ENCODE results near the gene KRTAP12-1.

KRTAP12-1 gene

DNA sequence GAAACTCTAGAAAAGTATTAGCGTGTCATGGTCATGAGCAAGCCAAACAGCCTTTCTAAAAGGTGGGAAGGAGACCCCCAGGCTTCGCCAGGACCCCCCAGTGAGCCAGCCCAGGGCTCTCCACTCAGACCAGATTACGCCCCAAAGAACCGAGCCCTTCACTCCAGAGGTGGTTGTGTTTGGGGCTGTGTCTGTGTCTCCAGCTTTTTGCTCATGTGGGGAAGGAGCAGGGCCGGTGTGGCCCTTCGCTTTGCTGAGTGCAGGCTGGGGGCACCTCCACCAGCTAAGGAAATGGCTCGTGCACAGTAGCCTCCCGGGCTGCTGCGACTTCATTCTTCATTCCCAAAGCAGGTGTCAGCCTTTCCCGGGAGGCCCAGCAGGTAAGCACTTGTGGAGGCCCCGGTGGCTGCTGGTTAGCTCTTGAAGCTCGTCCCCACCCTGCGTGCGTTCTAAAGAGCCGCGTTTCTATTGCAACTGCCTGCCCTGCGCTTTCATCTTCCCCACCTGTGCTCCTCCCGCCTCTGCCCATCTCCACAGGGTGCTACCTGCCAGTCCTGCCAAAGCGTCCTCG lies 28.9 kb upstream of the KRTAP12-1 start:
- DNase-seq = no peak

DNA sequence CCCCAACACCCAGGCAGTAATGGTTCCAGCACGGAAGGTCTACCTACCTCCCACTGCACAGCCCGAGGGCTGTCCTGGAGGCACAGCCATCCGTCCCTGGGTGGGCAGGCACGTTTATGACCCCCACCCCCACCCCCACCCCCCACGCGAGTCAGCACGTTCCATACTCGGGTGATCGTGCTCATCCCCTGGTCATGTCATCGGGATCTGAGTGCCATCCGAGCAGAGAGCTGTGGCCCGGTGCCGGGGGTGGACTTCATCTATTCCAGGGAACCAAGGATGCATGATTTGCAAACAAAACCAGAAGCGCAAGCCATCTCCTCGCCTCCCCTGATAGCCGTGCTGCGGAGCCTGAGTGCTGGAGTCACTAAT lies 28.3 kb upstream of the KRTAP12-1 start:
- no peak for DNase-seq

DNA sequence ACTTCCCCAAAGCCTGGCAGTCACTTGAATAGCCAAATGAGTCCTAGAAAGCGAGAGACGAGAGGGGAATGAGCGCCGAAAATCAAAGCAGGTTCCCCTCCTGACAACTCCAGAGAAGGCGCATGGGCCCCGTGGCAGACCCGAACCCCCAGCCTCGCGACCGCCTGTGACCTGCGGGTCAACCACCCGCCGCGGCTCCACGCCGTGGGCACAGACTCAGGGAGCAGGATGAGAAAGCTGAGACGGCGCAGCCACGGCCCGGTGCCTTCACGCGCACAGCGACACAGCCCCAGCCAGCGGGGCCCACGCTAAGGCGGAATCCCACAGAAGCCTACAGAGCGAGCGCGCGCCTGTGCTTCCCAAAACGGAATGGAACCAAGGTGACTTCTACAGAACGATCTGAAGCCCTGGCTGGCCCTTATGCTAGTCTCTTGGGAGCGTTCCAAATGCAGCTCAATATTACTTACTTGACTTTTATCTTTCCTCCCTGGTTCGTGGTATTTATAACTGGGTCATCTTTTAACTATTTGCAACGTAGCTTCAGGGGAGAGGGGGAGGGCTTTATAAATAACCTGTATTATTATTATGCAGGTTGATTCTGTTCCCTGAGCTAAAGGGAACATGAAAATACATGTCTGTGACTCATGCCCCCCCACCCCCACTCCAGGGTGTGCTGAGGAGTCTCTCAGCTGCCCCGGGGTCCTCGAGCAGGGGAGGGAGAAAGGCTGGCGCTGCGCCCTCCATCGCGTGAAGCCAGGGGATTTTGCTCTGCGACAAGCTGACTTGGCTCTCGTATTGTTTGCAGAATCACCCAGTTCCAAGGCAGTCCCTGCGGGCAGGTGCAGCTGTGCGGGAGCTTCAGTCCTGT lies 27.7 kb upstream of the KRTAP12-1 start:
- no peak for DNase-seq

DNA sequence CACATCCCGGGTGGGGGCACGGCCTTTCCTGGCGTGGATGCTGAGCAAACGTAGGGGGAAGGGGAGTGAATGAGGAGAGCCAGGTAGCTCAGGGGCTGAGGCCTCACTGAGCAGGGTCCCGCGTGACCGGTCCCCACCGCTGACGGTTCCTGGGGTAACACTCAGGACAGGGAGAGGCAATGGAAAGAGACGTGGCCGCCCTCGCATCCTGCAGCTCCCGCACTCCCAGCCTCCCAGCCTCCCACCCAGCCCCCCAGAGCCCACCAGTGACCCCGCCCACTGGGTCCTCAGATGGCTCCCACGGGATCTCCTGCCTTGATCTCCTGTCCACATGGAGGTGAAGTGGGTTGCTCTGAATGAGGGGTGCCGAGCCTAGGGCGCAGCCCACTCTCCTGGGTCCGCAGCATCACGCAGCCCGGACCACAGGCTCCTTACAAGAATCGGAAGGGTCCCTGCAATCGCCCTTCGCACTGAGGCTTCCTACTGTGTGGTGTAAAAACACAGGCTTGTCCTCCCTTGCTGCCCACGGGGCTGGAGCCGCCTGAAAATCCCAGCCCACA lies 27.0 kb upstream of the KRTAP12-1 start:
- DNase-seq = no peak

DNA sequence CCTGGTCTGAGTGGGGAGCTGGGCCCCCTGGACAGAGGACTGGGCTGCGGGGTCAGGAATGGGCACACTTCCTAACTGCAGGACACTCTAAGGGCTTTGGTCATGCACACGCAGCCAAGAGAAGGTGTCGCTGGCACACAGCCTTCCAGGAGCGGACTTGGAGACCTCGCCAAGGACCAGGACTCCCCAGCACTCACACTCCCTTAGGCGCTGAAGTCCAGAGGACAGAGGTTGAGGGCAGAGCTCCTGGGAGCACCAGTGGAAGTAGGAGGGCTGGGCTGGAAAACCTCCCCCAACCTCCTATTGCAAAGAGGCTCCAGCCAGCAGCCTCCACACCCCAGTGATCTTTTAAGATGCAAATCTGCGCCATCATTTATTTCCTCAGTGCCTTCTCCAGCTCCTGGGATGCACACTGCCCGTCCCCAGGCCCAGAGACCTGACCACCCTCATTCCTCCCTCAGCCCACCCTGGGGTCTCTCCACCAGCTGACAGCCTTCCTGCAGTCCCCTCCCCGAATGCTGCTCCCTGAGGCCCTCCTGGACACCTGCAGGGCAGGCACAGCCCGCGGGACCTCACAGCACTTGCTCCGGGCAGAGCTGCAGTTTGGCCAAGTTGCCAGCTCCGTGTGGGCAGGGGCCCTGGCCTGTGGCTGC lies 26.4 kb upstream of the KRTAP12-1 start:
- DNase-seq = no peak

DNA sequence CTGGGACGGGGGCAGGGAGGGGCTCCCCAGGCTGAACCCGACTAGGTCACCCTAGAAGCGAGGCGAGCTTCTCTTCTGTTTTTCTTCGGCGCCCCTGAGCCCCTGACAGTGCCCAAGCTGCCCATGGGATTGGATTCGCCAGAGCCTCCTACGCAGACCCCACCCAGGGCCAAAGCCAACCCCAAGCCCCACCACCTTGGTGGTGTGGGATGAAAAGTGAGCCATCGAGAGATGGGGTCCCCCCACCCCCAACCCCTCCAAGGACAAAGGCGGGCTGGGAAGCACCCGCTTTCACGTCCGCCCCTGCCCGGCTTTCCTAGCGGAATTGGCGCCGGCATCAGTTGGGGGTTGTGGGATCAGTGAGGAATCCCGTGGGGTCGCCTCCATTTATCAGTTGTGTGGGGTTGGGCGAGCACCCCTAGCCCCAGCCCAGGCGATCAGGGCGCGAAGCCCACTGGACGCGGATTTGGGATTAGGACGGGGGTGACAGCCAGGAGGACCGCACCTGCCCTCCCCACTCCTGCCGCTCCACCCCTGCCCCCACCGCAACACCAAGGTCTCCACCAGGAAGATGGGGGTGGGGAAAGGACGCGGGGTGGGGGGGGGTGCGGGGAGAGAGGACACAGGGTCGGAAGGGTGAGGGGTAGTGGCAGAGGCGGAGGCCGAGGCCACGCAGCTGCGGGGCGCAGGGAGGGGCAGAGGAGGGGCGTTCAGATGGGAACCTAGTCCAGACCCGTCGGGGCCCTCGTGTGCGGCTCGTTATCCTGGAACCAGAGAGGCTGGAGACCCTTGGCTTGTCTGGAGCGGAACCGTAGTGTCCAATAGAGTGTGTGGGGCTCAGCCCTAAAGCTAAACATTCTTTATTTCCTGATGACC lies 25.0 kb upstream of the KRTAP12-1 start:
- DNase-seq = no peak

DNA sequence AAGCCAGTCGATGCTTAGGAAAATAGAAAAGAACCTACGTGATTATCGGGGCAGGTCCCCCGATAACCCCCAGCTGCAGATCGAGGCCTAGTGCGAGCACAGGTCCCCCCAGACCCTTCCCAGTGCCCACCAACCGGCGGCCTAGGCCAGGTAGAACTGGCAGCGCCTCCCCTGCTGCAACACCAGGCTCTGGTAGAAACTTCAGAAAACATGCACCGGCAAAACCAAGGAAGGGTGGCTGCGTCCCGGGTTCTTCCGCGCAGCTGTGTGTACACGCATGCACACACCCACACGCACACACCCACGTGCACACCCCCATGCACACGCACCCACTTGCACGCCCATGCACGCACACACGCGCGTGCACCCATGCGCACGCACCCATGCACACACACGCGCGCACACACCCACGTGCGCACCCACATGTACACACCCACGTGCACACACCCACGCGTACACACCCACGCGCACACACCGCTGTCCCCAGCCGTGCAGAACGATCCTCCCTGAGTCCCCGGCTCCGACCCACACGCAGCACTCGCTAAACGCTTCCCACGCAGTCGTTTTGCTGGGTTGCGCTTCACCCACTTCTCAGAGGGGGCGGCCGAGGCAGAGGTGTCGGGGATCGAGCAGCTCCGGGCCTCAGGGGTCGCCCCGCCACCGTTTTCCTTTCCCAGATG lies 24.2 kb upstream of the KRTAP12-1 start:
- no peak for DNase-seq

DNA sequence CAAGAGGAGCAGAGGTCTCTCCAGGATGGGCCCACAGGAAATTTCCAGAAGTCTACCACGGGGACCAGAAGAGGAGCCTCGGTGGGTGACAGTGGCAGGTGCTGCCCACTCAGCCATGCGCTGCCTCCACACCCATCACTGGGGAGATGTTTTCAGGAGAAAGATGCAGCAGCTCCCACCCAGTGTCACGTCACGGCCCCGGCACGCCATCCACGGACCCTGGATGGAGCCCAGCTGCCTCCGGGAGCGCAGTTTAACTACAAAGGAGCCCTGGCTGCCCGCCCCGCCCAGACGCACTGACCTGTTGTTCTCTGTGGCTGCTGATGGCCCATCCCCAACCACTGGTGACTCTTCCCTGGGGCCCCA lies 22.7 kb upstream of the KRTAP12-1 start:
- no peak for DNase-seq

DNA sequence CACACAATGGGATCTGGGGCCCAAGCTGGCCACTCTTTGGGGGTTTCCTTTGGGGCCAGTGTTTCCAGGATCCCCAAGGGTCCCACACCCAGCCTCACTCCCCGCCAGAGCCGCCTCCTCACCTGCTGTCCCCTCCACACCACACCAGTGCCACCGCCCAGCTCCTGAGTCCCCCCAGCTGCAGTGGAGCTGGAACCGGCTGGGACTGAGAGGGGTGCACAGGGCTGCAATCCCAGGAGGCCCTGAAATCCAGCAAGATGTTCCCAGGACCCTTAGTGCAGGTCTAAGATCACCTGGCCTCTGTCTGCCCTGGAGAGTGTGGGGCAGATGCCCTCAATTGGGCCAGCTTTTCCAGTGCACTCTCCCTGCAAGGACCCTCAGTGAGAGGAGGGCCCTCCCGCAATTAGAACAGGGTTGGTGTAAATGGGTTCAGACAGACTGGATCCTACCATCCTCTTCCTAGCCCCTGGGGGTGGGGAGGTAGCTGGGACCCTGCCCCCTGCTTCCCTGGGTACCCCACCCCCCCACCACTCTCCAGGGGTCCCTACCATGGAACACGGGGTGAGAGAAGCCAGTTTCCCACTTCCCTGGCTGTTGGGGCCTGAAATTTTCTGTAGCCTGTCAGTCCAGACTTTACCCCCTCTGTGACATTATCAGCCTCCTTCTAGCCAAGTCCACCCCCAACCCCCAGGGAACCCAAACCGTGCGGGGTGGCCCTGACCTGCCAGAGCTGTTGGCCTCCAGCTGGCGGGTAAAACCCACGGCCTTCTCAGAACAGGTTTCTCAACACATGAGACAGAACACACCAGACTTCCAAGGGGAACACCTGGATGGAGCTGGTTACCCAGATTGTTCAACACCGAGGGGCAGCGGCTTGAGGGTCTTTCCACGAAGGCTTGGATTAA lies 22.0 kb upstream of the KRTAP12-1 start:
- DNase-seq = no peak

DNA sequence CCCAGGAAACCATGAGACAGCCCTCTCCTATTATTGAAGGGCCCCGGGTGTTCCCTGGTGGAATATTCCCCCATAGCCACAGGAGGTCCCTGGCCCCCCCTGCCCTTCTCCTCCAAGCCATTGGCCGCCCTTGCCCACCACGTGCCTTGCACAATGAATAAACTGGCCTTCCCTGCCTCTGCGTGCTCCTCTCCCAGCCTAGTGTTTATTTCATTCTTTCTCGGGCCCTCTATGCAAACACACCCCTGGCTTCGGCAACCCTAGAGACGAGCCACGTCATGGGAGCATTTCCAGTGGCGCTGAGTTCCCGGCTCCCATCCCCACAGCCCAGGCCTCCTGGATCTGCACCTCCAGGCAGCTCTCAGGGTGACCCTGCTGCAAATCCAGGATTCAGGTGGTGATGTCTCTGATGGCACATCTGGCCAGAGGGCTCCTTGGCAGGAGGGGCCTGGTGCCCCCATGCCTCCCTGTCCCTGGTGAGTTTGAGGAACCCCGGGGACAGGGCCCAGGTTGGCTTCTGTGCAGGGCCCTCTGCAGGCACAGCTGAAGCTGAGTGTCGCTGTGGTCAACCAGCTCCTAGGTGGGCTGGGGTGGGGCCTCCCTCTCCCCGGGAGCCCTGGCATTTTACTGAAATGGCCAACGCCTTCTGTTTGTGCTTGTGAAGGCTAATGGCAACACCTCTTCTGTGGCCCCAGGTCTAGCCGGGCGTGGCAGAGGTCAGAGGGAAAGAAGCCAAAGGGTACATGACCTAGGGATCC lies 21.2 kb upstream of the KRTAP12-1 start:
- no peak for DNase-seq

DNA sequence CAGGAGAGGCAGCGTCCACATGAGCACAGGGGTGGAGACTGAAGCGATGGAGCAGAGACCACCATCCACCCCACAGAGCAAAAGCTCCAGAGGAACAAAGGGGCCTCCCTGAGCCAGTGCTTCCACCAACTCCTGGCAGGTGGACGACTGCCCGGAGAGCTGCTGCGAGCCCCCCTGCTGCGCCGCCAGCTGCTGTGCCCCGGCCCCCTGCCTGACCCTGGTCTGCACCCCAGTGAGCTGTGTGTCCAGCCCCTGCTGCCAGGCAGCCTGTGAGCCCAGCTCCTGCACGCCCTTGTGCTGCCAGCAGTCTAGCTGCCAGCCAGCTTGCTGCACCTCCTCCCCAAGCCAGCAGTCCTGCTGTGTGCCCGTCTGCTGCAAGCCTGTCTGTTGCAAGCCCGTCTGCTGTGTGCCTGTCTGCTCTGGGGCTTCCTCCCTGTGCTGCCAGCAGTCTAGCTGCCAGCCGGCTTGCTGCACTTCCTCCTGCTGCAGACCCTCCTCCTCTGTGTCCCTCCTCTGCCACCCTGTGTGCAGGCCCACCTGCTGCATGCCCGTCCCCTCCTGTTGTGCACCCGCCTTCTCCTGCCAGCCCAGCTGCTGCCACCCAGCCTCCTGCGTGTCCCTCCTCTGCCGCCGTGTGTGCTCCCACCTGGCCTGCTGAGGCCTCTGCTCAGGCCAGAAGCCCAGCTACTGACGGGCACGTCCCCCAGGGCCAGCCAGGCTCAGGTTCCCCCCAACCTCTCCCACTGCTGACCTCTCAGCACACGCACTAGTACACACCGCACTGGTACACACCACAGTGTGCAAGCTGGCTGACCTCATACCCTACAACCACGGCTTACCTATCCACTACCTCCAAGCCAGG lies 20.4 kb upstream of the KRTAP12-1 start:
- DNase-seq = no peak

DNA sequence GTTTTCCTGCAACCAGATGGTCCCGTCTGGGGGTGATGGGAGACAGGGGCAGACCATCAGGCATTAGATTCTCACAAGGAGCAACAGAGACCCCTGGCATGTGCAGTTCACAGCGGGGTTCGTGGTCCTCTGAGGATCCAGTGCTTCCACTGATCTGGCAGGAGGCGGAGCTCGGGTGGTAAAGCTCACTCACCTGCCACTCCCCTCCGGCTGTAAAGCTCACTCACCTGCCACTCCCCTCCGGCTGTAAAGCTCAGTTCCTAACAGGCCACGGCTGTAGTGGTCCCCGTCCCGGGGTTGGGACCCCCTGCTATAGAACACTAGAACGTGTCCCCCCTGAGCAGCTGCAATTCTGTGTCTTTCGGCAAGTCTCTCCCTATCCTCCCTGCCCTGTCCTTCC lies 19.6 kb upstream of the KRTAP12-1 start:
- DNase-seq = no peak

DNA sequence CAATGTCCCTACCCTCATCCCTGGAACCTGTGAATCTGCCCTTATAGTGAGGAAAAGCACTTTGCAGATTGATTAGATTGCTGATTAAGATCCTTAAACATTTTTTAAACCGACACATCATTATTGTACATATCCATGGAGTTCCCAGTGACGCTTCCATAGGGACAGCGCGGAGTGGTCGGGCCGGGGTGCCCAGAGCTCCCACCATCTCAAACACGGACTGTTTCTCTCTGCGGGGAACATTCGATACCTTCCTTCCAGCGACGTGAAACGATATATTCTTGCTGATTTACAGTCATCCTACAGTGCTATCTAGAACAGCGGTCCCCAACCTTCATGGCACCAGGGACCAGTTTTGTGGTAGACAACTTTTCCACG lies 19.0 kb upstream of the KRTAP12-1 start:
- DNase-seq = no peak

DNA sequence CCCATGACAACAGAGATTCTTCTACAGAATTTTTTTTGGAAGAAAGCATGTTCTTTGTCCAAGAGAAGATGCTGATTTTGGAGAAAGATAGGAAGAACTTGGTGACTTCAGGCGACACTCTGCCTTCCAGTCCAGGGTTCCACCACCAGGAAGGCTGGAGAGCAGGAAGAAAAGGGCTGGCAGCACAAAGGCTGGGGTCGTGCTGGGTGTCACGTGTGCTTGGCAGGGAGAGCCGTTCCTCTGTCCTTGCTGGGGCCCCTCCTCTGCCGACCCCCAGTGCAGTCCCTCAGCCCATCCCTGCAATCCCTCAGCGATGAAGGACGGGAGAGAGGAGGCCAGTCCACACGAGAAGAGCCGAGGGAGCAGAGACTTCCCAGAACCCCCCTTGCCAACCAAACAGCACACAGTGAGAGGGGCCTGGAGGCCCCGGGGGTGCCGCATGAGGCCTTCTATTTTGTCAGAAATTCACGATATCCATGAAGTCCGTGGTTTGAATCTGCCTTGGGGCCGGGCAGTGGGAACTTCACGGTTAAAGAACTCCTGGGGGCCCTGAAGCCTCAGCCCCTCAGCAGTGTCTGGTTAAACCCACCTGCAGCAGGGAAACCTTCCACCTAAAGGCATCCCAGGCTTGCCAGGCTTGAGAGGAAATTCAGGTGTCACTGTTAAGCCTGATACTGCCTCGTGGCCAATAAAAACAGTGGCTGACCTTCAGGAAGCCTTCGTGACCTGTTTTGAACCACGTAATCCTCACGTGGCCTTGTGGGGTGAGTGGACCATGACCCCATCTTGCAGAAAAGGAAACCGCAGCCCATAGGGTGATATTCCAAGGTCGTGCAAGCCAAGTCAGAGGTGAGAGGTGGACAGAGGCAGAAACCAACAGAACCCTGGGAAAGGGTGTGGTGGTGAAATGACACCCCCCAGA lies 18.4 kb upstream of the KRTAP12-1 start:
- DNase-seq = no peak

DNA sequence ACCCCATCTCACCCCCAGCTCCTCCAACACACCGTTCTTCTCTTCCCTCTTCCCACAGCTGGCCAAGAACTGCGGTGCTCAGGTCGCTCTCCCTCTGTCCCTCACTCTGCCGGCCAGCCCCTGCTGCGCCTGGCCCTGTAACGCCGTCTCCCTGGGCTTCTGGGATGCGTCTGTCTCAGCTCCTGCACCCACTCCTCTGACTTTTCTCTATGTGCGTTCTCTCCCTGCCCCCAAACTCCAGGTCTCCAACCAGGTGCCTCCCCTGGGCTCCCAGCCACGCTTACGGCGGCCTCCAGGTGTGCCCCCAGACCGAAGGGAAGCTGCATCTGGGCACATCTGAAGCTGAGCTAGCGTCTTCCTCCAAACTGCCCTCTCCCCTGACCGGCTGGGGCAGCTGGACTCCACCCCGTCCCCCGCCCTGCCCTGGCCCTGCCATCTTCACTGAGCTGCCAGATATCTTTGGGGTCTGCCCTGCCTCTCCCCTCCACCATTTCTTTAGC lies 17.6 kb upstream of the KRTAP12-1 start:
- no peak for DNase-seq

DNA sequence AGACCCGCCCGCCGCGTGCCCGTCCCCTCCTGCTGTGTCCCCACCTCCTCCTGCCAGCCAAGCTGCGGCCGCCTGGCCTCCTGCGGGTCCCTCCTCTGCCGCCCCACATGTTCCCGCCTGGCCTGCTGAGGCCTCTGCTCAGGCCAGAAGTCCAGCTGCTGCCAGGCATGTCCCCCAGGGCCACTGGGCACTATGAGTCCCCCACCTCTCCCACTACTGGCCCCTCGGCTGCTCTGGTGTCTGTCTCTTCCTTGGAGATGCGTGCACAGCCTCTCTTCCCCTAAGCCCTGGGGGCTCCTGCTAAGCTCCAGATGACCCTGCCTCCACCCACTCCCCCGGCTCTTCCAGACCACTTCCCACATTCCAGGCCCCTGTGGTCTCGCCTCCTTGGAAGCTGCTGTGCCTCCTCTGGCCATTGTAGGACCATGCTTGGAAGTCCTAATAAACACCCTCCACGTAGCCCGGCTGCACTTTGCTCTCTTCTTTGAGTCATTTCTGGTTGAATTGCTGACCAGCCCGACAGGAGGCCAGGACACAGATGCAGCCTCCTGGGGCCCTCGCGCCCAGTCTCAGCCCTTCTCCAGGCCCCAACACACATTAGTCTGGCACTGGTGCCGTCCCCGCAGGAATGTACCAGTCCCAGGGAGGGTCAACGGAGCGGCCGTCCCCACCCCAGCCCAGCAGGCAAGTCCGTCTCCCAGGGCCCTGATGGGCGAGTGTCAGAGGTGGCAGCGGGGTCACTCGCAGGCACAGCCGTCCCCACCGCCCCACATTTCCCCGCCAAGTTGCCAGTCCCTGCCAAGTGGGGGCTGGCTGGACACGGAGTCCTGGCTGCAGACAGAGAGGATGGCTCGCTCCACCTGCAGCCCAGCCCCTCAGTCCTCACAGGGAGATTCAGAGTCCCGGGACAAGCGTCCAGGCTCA lies 16.1 kb upstream of the KRTAP12-1 start:
- DNase-seq = no peak

All from midbrain (tissue), 1 donor.